HG03045 (cell line): Measurements from ENCODE around the gene DCHS1.

Experiments used
- ATAC-seq: cut with Tn5 transposase; IDR thresholded peaks from one replicate; pipeline ENCODE4 v1.9.1; 2021; ENCODE audit warnings: mild to moderate bottlenecking, moderate library complexity; ENCODE audit not compliant: unreplicated experiment

The DCHS1 gene

GRCh38 chr11:6628526-6628925 is 27.1 kb downstream of the DCHS1 start:
- no peak for ATAC-seq

- peak; percentile 65 for ATAC-seq
Measured at GRCh38 chr11:6627762-6628241, 27.8 kb downstream of the DCHS1 start.

GRCh38 chr11:6626971-6627761 is 28.4 kb downstream of the DCHS1 start:
- no peak for ATAC-seq

GRCh38 chr11:6625832-6626420 is 29.7 kb downstream of the DCHS1 start:
- ATAC-seq = no peak

- ATAC-seq = no peak
Measured at GRCh38 chr11:6625156-6625831, 30.3 kb downstream of the DCHS1 start.

GRCh38 chr11:6623391-6624363 is 31.9 kb downstream of the DCHS1 start:
- ATAC-seq = no peak

GRCh38 chr11:6622261-6623171 is 33.1 kb downstream of the DCHS1 start:
- ATAC-seq = no peak

- no peak for ATAC-seq
Measured at GRCh38 chr11:6621711-6622211, 33.8 kb downstream of the DCHS1 start.

GRCh38 chr11:6620636-6621035 is 35.0 kb downstream of the DCHS1 start:
- no peak for ATAC-seq

- peak; percentile 98 for ATAC-seq
Measured at GRCh38 chr11:6619004-6619745, 36.4 kb downstream of the DCHS1 start, which contains the start of gene TPP1. Gene TPP1 (minus strand): TSS chr11:6619422. CDS start chr11:6619400, 22 bp downstream.

GRCh38 chr11:6618117-6619003 is 37.2 kb downstream of the DCHS1 start:
- no peak for ATAC-seq

GRCh38 chr11:6617315-6617781 is 38.3 kb downstream of the DCHS1 start:
- ATAC-seq = no peak

GRCh38 chr11:6616596-6617250 is 38.9 kb downstream of the DCHS1 start:
- no peak for ATAC-seq

- ATAC-seq = no peak
Measured at GRCh38 chr11:6615882-6616585, 39.6 kb downstream of the DCHS1 start.

- ATAC-seq = no peak
Measured at GRCh38 chr11:6615046-6615445, 40.6 kb downstream of the DCHS1 start.

GRCh38 chr11:6614446-6614845 is 41.2 kb downstream of the DCHS1 start:
- no peak for ATAC-seq
